ENCODE data around the gene NOP9. TPM values are rescaled to one million over a fixed set of nuclear protein-coding genes. Genes with fewer than 3 reads are reported as not detected.

The NOP9 gene
- polyA plus RNA-seq, 4 donors = 20.0 to 27.0 (median 25.4) TPM

- no peak for DNase-seq (ENCODE audit: low read depth in 4 of 4, low spot score in 3 of 4)
Observed at GRCh38 chr14:24280797-24281460, 18.7 kb upstream of the NOP9 start.

- DNase-seq (ENCODE audit: low read depth in 4 of 4, low spot score in 3 of 4) = no peak
Observed at GRCh38 chr14:24281636-24282035, 18.0 kb upstream of the NOP9 start.

- no peak for DNase-seq (ENCODE audit: low read depth in 4 of 4, low spot score in 3 of 4)
Observed at GRCh38 chr14:24282736-24283135, 16.9 kb upstream of the NOP9 start.

- DNase-seq (ENCODE audit: low read depth in 4 of 4, low spot score in 3 of 4) = no peak
Observed at GRCh38 chr14:24283796-24284460, 15.7 kb upstream of the NOP9 start.

GRCh38 chr14:24284501-24285035, 15.1 kb upstream of the NOP9 start:
- no peak for DNase-seq (ENCODE audit: low read depth in 4 of 4, low spot score in 3 of 4)

- DNase-seq (ENCODE audit: low read depth in 4 of 4, low spot score in 3 of 4) = no peak
Observed at GRCh38 chr14:24285351-24285750, 14.3 kb upstream of the NOP9 start.

GRCh38 chr14:24286996-24287395, 12.7 kb upstream of the NOP9 start:
- DNase-seq (ENCODE audit: low read depth in 4 of 4, low spot score in 3 of 4) = no peak

GRCh38 chr14:24289649-24290280, 9.9 kb upstream of the NOP9 start:
- DNase-seq (ENCODE audit: low read depth in 4 of 4, low spot score in 3 of 4) = no peak

- DNase-seq (ENCODE audit: low read depth in 4 of 4, low spot score in 3 of 4) = no peak
Observed at GRCh38 chr14:24290746-24291145, 8.9 kb upstream of the NOP9 start.

GRCh38 chr14:24291446-24292117, 8.1 kb upstream of the NOP9 start:
- DNase-seq (ENCODE audit: low read depth in 4 of 4, low spot score in 3 of 4) = no peak

GRCh38 chr14:24292118-24292807, 7.4 kb upstream of the NOP9 start:
- DNase-seq (ENCODE audit: low read depth in 4 of 4, low spot score in 3 of 4) = no peak

GRCh38 chr14:24293525-24293924, 6.1 kb upstream of the NOP9 start:
- no peak for DNase-seq (ENCODE audit: low read depth in 4 of 4, low spot score in 3 of 4)

GRCh38 chr14:24296341-24297157, 3.1 kb upstream of the NOP9 start:
- no peak for DNase-seq (ENCODE audit: low read depth in 4 of 4, low spot score in 3 of 4)

GRCh38 chr14:24297190-24297964, 2.3 kb upstream of the NOP9 start:
- no peak for DNase-seq (ENCODE audit: low read depth in 4 of 4, low spot score in 3 of 4)

- no peak for DNase-seq (ENCODE audit: low read depth in 4 of 4, low spot score in 3 of 4)
Observed at GRCh38 chr14:24298892-24299254, 777 bp upstream of the NOP9 start.

- no peak for DNase-seq (ENCODE audit: low read depth in 4 of 4, low spot score in 3 of 4)
Observed at GRCh38 chr14:24300326-24300980, 803 bp downstream of the NOP9 start.

- DNase-seq (ENCODE audit: low read depth in 4 of 4, low spot score in 3 of 4) = no peak
Observed at GRCh38 chr14:24304019-24304387, 4.4 kb downstream of the NOP9 start.

- no peak for DNase-seq (ENCODE audit: low read depth in 4 of 4, low spot score in 3 of 4)
Observed at GRCh38 chr14:24307156-24307574, 7.5 kb downstream of the NOP9 start.
